HG03558 (cell line): ENCODE data around the gene KIRREL2.

Source experiments
- ATAC-seq: cut with Tn5 transposase; IDR thresholded peaks from one replicate; pipeline ENCODE4 v1.9.1; 2021; ENCODE audit warnings: moderate number of reproducible peaks; ENCODE audit not compliant: unreplicated experiment; ENCODE audit errors: extremely low read depth

The KIRREL2 gene

DNA sequence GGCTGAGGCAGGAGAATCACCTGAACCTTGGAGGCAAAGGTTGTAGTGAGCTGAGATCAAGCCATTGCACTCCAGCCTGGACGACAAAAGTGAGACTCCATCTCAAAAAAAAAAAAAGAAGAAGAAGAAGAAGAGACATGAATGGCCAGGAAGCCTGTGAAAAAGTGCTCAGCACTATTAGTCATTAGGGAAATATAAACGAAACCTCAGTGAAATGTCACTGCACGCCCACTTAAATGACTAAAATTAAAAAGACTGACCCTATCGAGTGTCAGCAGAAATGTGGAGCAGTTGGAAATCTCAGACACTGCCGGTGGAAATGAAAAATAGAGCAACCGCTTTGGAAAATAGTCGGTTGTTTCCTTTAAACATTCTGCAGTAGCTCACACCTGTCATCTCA lies 56.9 kb downstream of the KIRREL2 start:
- ATAC-seq: no peak

DNA sequence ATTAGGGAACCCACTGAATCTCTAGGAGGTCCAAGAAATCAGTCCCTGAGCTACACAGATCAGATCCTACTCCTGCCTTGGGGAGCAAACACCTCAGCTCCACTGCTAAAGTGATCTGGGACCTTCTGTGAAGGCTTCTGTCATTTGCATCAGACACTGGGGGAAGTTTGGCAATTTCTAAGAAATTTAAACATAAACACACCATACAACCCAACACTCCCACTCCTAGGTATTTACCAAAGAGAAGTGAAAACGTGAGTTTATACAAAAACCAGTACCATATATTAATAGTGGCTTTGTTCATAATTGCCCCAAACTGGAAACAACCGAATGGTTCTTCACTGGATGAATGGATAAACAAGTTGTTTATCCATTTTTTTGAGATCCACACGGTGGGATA lies 58.7 kb downstream of the KIRREL2 start:
- ATAC-seq: no peak
